Activated CD8-positive, alpha-beta memory T cell treated with anti-CD3 and anti-CD28 coated beads, Interleukin-2, amount 50 U/mL, for 48 hours (primary cell): Measurements from ENCODE around the gene PCDHB4.
A peak's percentile ranks its signal among the peaks of the same experiment; 100 is the strongest.
"Not testable (repeated sequence)": the region's sequence is repeated elsewhere in the genome, so short reads cannot be mapped to it uniquely, and the experiment has no call there.

Experiments
- DNase-seq: peaks from one replicate; pipeline ENCODE4 v3.0.0-alpha.2; 2020

The PCDHB4 gene

GRCh38 chr5:141121563-141121962, at the start of gene PCDHB4:
Gene PCDHB4, plus strand, starts transcription at chr5:141121818. Its CDS starts 181 bp downstream, at chr5:141121999.
- DNase-seq, result no peak

- no peak for DNase-seq
Observed at GRCh38 chr5:141077826-141078225, 43.8 kb upstream of the PCDHB4 start.

GRCh38 chr5:141082228-141082627, 39.4 kb upstream of the PCDHB4 start:
- no peak for DNase-seq

GRCh38 chr5:141084487-141084989, 37.1 kb upstream of the PCDHB4 start:
- DNase-seq, result no peak

GRCh38 chr5:141094481-141095262, 26.9 kb upstream of the PCDHB4 start, which contains the start of gene PCDHB2:
Gene PCDHB2, plus strand, starts transcription at chr5:141094615. Its CDS starts 176 bp downstream, at chr5:141094791.
- no peak for DNase-seq

GRCh38 chr5:141095263-141095641, 26.4 kb upstream of the PCDHB4 start:
- no peak for DNase-seq

GRCh38 chr5:141096181-141096580, 25.4 kb upstream of the PCDHB4 start:
- DNase-seq, result not testable (repeated sequence)

GRCh38 chr5:141096586-141096985, 25.0 kb upstream of the PCDHB4 start:
- not testable (repeated sequence) for DNase-seq

GRCh38 chr5:141100243-141100805, 21.3 kb upstream of the PCDHB4 start, which contains the start of gene PCDHB3:
Gene PCDHB3, plus strand, starts transcription at chr5:141100473. Its CDS starts 177 bp downstream, at chr5:141100650.
- peak; percentile 63 for DNase-seq

GRCh38 chr5:141101059-141101458, 20.6 kb upstream of the PCDHB4 start:
- no peak for DNase-seq

- DNase-seq, result not testable (repeated sequence)
Observed at GRCh38 chr5:141102070-141102469, 19.5 kb upstream of the PCDHB4 start.

- not testable (repeated sequence) for DNase-seq
Observed at GRCh38 chr5:141102471-141102870, 19.1 kb upstream of the PCDHB4 start.

- no peak for DNase-seq
Observed at GRCh38 chr5:141105350-141105749, 16.3 kb upstream of the PCDHB4 start.

- no peak for DNase-seq
Observed at GRCh38 chr5:141119250-141119649, 2.4 kb upstream of the PCDHB4 start.

- DNase-seq, result no peak
Observed at GRCh38 chr5:141121985-141122384, 367 bp downstream of the PCDHB4 start.

GRCh38 chr5:141123396-141124135, 1.9 kb downstream of the PCDHB4 start:
- DNase-seq, result not testable (repeated sequence)

- DNase-seq, result no peak
Observed at GRCh38 chr5:141127305-141127704, 5.7 kb downstream of the PCDHB4 start.

GRCh38 chr5:141135030-141135717, 13.6 kb downstream of the PCDHB4 start, which contains the start of gene PCDHB5:
Gene PCDHB5, plus strand, starts transcription at chr5:141135206. Its CDS starts 229 bp downstream, at chr5:141135435.
- no peak for DNase-seq

- DNase-seq, result no peak
Observed at GRCh38 chr5:141135718-141136266, 14.2 kb downstream of the PCDHB4 start.

GRCh38 chr5:141137346-141137745, 15.7 kb downstream of the PCDHB4 start:
- DNase-seq, result not testable (repeated sequence)

GRCh38 chr5:141149812-141150211, 28.2 kb downstream of the PCDHB4 start, which contains the start of gene PCDHB6:
Gene PCDHB6, plus strand, starts transcription at chr5:141150057. Its CDS starts 201 bp downstream, at chr5:141150258.
- DNase-seq, result no peak
